ENCODE measurements around the gene SUSD3. TPM values are rescaled to one million over a fixed set of nuclear protein-coding genes. Genes with fewer than 3 reads are reported as not detected.

The SUSD3 gene
- total RNA-seq, 1 experiment from 2014 or later = 5.0 TPM

Other genes starting within 250 kb of the SUSD3 start
- gene ZNF484, start 180.7 kb upstream of the SUSD3 start, total RNA-seq (2021; ENCODE audit: unreplicated experiment) = 5.4 TPM
- 0.80 TPM for gene FGD3, start 111.2 kb upstream of the SUSD3 start, total RNA-seq (2021; ENCODE audit: unreplicated experiment)
- 63.4 TPM for gene CARD19, start 37.5 kb downstream of the SUSD3 start, total RNA-seq (2021; ENCODE audit: unreplicated experiment)
- 26.7 TPM for gene NINJ1, start 75.5 kb downstream of the SUSD3 start, total RNA-seq (2021; ENCODE audit: unreplicated experiment)
- 13.7 TPM for gene WNK2, start 125.4 kb downstream of the SUSD3 start, total RNA-seq (2021; ENCODE audit: unreplicated experiment)